HL-60/S4 (cell line): Measurements from ENCODE around the gene FARP2.
"Not testable (repeated sequence)": the region's sequence is repeated elsewhere in the genome, so short reads cannot be mapped to it uniquely, and the experiment has no call there.

ENCODE experiments used
- in situ Hi-C: fragments of 300-500 bp; cut with MboI; formaldehyde crosslinking; loops from 2 replicates; pipeline ENCODE4 v1.14.3; 2022; ENCODE audit warnings: low sequenced_read_pairs

FARP2 gene

GRCh38 chr2:241498115-241499070 lies 142.3 kb downstream of the FARP2 start:
- in situ Hi-C loops: no loop called here

- in situ Hi-C loops: no loop called here
These were observed 143.3 kb downstream of the FARP2 start for GRCh38 chr2:241499146-241499965.

GRCh38 chr2:241500016-241500415 lies 143.9 kb downstream of the FARP2 start:
- in situ Hi-C loops: no loop called here

GRCh38 chr2:241500431-241500975 lies 144.4 kb downstream of the FARP2 start:
- in situ Hi-C loops: no loop called here

- in situ Hi-C loops: no loop called here
These were observed 145.0 kb downstream of the FARP2 start for GRCh38 chr2:241501099-241501541.

- in situ Hi-C loops: no loop called here
These were observed 145.5 kb downstream of the FARP2 start for GRCh38 chr2:241501551-241501950.

- in situ Hi-C loops: no loop called here
These were observed 146.2 kb downstream of the FARP2 start for GRCh38 chr2:241502281-241502680.

- in situ Hi-C loops: no loop called here
These were observed 147.8 kb downstream of the FARP2 start for GRCh38 chr2:241503776-241504392.

GRCh38 chr2:241505086-241505780 lies 149.1 kb downstream of the FARP2 start:
- in situ Hi-C loops: no loop called here

GRCh38 chr2:241505781-241506201 lies 149.7 kb downstream of the FARP2 start:
- in situ Hi-C loops: no loop called here

- in situ Hi-C loops: not testable (repeated sequence)
These were observed 150.2 kb downstream of the FARP2 start for GRCh38 chr2:241506317-241506716.

- in situ Hi-C loops: no loop called here
These were observed 150.8 kb downstream of the FARP2 start for GRCh38 chr2:241506793-241507429.

- in situ Hi-C loops: no loop called here
These were observed 151.6 kb downstream of the FARP2 start for GRCh38 chr2:241507430-241508239.

GRCh38 chr2:241508240-241509154 lies 152.4 kb downstream of the FARP2 start, which contains the start of gene STK25:
STK25 (minus strand) TSS chr2:241508584; CDS start chr2:241508035, 549 bp downstream.
- in situ Hi-C loops: no loop called here

GRCh38 chr2:241509155-241509784 lies 153.2 kb downstream of the FARP2 start:
- in situ Hi-C loops: no loop called here

- in situ Hi-C loops: no loop called here
These were observed 155.1 kb downstream of the FARP2 start for GRCh38 chr2:241511091-241511741.

GRCh38 chr2:241514553-241514952 lies 158.5 kb downstream of the FARP2 start:
- in situ Hi-C loops: no loop called here
